HFF-Myc (cell line): Measurements from ENCODE around the gene CLEC16A.
A peak's percentile ranks its signal among the peaks of the same experiment; 100 is the strongest.

ENCODE experiments used
- DNase-seq: peaks from one replicate; pipeline ENCODE4 v3.0.0-alpha.2; 2011; ENCODE audit warnings: low read depth; ENCODE audit errors: extremely low read depth
- H3K4me3 ChIP-seq: replicated peaks from 2 replicates; pipeline ENCODE4 v1.5.1; 2011; ENCODE audit warnings: low read depth, mild to moderate bottlenecking, control low read depth, low read length
- CTCF ChIP-seq: IDR thresholded peaks from 2 replicates; pipeline ENCODE4 v1.5.1; 2012; ENCODE audit warnings: mild to moderate bottlenecking, low read depth, low read length, control low read depth; ENCODE audit errors: missing control alignments

The CLEC16A gene

DNA sequence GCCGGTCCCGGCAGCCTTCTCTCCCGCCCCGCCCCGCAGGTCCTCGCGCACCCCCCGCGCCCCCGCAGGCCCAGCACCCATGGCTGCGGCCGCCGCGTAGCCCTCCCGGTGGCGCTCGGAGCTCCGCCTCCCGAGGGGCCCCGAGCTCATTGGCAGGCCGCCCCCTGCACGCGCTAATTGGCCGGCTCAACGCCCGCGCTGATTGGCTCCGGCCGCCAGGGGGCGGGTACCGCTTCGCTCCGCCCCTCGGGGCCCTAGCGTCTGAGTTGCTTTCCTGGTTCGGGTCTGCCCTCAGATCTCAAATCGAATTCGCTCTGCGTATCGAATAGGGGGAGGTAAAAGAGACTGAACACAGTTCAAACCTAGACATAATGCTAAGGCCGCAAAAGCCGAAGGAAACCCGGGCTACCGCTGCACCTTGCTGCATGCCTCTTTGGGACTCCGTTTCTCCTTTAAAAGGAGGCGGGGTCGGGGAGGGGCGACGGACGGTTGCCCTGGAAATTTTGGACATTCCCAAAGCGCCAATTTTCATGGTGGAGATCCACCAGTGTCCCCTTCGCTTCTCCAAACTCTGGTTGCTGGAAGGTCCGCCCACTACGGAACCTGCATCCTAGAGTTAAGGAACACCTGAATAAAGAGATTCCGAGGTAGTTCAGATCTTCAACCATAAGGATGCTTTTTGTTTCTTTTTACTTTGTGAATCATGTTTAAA lies 1.9 kb upstream of the CLEC16A start, which contains the start of gene DEXI:
Gene DEXI (minus strand): TSS at position 117 of the 712 bp plus-strand sequence. CDS start 463 bp downstream, outside the sequence.
- TF ChIP-seq CTCF, result peak; percentile 6
- peak within 1 kb of the TSS; percentile 93 for H3K4me3 ChIP-seq

DNA sequence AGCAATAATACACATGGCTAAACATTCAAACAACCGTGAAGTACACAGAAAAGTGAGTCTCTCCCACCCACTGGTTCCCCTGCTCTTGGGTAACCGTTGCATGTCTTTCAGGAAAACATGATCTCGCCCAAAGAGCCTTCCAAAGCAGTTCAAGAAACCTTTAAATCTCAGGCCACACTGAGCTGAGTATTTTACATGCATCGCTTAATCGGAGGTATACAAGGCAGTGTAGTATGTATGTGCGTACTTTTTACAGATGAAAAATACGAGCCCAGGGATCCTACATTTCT lies 1.4 kb upstream of the CLEC16A start:
- TF ChIP-seq CTCF, result no peak
- no peak for DNase-seq
- H3K4me3 ChIP-seq, result peak overlapping the region; percentile 93; the same call in 1 of the 2 replicates

More for the DNA sequence above, 1.9 kb upstream of the CLEC16A start, which contains the start of gene DEXI:
- peak; percentile 49 for DNase-seq

DNA sequence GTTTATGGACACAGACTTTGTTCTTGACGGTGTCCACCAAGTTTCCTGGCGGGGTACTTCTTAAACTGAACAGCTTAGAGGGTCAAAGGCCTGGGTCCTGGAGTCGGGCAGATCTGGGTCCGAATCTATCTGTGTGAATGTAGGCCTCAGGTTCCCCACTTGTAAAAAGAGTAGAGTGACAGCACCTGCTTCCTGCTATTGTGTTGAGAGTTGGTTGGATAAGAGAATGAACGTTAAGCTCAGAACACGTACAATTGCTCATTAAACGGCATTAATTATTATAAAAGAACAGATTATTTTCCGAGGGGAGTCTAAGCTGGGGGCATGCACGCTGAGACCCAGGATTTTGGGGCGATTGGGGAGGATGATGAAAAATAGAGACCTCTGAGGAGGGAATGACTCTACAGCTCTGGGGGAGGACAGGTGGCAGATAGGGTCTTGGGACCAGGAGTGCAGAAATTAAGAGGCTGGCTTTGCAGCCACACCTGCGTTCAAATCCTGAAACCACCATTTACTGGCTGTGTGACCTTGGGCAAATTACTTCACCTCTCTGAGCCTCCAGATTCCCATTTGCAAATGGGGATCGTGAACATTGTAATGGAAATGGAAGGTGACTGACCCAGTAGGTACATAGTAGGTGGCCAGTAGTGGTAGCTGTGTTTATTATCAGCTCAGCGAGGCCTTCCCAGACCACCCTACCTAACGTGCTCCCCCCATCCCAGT lies 862 bp downstream of the CLEC16A start:
- DNase-seq, result no peak
- no peak for TF ChIP-seq CTCF
- peak overlapping the region; percentile 81 for H3K4me3 ChIP-seq

DNA sequence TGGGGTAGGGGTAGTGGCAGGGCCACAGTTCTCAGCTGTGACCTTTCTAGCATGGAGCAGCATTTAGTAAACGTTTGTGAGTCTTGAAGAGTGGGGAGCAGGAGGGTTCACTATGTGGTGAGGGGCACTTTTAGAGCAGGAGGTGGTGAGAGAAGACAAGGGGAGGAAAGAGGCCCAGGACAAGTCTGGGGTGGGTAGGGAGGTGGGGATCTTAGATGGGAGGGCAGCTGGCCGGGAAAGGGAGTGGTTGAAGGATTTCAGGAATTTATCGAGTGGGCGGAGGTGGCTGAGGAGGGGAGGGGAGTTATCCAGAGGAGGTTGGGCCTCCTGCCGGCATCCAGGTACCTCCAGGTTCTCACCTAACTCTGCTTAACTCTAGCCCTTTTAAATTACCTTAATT lies 1.9 kb downstream of the CLEC16A start:
- no peak for TF ChIP-seq CTCF
- H3K4me3 ChIP-seq, result peak overlapping the region; percentile 81

GRCh38 chr16:10947211-10947787 lies 2.9 kb downstream of the CLEC16A start:
- no peak for DNase-seq
- H3K4me3 ChIP-seq, result no peak overlapping the region
- no peak for TF ChIP-seq CTCF

More for the DNA sequence above, 1.9 kb downstream of the CLEC16A start:
- DNase-seq, result no peak

DNA sequence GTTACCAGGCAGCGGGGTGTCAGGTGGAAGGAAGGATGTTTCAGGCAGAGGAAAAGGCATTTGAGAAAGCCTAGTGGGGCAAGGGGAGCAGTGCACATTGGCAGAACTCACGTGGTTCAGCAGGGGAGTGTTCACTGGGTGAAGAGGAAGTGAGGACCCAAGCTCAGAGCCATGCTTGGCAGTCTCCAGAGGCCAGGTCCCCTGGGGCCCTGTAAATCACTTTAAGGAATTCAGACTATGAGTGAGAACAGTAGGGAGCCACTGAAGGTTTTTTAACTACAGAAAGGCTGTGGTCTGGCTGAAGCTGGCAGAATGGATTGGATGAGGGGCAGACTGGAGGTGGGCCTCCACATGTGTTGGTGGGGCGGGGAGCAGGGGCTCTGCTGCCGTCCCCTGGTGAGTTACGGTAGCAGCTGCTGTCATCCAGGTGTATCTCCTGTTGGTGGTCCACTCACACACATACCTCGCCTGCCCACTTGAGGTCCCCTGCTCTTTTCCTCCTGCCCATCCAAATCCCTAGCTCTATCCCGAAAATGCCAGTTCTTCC lies 5.1 kb downstream of the CLEC16A start:
- no peak for DNase-seq
- no peak overlapping the region for H3K4me3 ChIP-seq
- TF ChIP-seq CTCF, result no peak
